HG03571 (cell line): ENCODE data around the gene PSMD14.
"Not testable (repeated sequence)": the region's sequence is repeated elsewhere in the genome, so short reads cannot be mapped to it uniquely, and the experiment has no call there.

Experiments used
- ATAC-seq: cut with Tn5 transposase; IDR thresholded peaks from one replicate; pipeline ENCODE4 v1.9.1; 2021; ENCODE audit not compliant: unreplicated experiment

Gene PSMD14

DNA sequence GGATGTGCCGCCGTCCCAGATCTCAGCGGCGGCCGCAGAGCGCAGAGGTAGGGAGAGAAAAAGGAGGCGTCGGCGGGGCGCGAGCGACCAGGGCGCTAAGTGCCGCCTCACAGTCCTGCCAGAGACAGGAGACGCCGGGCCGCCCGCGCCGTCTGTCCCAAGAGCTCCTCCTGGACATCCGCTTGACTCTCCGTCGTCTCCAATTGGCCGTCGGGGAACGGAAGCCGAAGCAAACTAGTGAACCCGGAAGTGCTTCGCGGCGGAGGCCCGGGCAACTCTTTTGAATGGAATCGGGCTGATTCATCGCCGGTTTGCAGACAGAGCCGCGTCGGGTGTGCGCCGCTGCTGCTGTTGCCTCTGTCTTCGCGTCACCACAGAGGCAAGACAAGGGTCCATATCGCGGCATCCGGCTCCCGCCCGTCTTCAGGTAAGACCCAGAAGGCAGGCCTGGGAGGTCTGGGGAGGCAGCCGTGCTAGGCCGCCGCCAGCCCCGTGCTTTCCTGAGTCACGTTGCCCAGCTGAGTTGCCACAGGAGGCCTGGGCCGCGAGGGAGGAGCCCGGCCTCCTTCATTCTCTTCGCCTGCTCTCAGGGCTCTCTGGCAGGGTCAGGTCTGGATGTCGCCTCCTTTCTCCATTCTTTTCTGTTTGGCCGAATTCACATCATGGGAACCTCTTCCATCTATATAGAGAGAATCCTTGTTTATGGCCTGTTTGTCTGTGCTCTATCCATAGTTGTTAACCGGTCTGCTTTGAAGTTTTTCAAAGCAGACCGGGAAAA lies at the start of gene PSMD14:
PSMD14 (plus strand) TSS at position 248 of the 778 bp plus-strand sequence. CDS start 10,401 bp downstream, outside the sequence.
- peak; percentile 98 for ATAC-seq

GRCh38 chr2:161265874-161266273 lies 42.4 kb upstream of the PSMD14 start:
- no peak for ATAC-seq

GRCh38 chr2:161269111-161269510 lies 39.1 kb upstream of the PSMD14 start:
- ATAC-seq = no peak

DNA sequence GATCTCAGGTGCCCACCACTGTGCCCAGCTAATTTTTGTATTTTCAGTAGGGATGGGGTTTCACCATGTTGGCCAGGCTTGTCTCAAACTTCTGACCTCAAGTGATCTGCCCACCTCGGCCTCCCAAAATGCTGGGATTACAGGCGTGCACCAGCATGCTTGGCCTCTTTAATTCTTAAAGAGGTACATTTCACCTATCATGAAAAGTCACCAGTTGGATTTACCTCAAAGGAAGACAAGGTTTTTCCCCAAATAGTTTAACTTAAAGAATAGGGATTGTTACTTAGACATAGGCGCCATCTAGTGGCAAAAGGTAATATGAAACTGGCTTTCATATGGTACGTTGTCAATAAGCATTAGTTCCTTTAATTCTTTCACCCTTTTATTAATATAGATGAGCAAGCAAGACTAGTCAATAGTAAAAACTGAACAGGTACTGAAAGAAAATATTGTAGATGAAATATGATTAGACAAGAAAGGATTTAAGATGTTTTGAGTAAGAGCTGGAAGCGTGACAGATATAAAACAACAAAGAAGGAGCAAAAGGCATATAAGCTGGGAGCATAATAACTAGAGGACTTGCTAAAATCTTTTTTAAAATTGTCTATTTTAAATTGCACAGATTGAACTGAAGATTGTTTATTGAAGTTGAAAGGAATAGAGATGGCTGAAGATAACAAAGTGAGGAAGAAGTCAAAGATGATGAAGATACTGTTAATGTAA lies 35.0 kb upstream of the PSMD14 start:
- ATAC-seq = no peak

DNA sequence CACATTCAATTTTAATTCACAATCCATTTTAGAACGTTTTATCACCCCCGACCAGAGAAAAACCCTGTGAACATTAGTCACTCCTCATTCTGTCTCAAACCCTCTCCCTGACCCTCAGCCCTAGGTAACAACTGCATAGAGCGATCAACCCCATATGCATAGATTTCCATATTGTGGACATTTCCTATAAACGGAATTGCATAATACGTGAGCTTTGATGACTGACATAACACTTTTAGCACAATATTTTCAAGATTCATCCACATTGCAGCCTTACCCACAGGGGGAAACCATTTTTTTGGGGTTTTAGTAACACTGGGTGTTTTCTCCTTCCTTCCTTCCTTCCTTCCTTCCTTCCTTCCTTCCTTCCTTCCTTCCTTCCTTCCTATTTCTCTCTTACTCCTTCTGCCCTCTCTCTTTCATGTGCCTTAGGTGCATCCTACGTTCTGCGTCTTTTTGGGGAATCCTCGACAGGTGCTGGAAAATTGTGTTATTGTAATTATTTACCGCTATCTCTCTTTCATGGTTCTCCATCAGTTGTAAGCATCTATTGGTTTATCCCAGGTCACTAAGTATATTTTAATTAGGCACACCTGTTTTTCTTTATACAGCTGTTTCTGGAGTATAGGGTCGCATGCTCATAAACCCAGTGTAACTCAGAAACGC lies 29.5 kb upstream of the PSMD14 start:
- not testable (repeated sequence) for ATAC-seq

- ATAC-seq = not testable (repeated sequence)
Measured at GRCh38 chr2:161279230-161279815, 28.9 kb upstream of the PSMD14 start.

GRCh38 chr2:161280906-161281323 lies 27.3 kb upstream of the PSMD14 start:
- not testable (repeated sequence) for ATAC-seq

GRCh38 chr2:161281615-161282310 lies 26.5 kb upstream of the PSMD14 start:
- not testable (repeated sequence) for ATAC-seq

DNA sequence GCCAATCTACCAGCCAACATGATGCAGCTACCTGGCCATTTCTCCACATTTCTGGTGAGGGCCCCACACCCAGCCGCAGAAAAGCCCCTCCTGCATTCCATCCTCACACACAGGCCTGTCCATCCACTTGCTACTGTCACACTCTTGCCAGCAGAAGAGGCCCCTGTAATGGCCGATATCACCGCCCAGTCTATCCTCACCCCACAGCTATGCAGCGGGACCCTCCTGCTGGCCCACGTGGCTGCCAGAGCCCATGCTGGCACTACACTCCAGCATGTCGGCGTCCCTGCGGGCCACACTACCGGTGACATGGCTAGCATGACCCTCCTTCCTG lies 25.9 kb upstream of the PSMD14 start:
- ATAC-seq = not testable (repeated sequence)

- no peak for ATAC-seq
Measured at GRCh38 chr2:161283926-161284325, 24.3 kb upstream of the PSMD14 start.

- no peak for ATAC-seq
Measured at GRCh38 chr2:161303535-161304050, 4.6 kb upstream of the PSMD14 start.

DNA sequence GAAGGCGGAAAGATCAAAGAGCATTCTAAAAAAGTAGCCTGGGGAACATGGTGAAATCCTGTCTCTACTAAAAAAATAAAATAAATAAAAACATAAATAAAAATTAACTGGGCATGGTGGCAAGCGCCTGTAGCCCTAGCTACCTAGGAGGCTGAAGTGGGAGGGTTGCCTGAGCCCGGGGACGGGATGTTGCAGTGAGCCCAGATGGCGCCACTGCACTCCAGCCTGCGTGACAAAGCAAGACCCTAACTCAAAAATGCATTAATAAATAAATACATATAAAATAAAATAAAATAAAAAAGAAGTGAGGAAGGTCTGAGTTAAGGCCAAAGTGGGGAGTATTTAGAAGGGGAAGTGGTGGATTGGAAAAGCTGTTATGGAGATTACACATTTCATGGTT lies 1.3 kb upstream of the PSMD14 start:
- no peak for ATAC-seq

- ATAC-seq = no peak
Measured at GRCh38 chr2:161307676-161308075, 549 bp upstream of the PSMD14 start.

- ATAC-seq = no peak
Measured at GRCh38 chr2:161312996-161313395, 4.8 kb downstream of the PSMD14 start.

- ATAC-seq = no peak
Measured at GRCh38 chr2:161315380-161315779, 7.2 kb downstream of the PSMD14 start.

DNA sequence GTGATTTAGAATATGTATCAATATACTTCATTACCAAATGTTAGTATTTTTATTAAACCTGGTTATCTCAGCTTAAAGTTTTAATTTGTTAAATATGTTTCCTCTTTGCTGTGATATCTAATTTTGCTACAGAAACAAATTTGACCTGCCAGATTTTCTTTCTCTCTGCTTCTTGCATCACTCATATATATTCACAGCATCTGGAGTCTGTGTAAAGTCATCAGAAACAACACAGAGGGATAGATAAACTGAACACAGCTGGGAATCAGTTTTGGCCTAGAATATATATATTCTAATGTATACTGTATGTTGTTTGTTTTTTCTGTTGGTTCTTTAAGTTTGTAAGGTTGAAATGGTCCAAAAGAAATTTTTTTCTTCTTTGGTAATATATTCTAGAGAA lies 8.5 kb downstream of the PSMD14 start:
- ATAC-seq = no peak

DNA sequence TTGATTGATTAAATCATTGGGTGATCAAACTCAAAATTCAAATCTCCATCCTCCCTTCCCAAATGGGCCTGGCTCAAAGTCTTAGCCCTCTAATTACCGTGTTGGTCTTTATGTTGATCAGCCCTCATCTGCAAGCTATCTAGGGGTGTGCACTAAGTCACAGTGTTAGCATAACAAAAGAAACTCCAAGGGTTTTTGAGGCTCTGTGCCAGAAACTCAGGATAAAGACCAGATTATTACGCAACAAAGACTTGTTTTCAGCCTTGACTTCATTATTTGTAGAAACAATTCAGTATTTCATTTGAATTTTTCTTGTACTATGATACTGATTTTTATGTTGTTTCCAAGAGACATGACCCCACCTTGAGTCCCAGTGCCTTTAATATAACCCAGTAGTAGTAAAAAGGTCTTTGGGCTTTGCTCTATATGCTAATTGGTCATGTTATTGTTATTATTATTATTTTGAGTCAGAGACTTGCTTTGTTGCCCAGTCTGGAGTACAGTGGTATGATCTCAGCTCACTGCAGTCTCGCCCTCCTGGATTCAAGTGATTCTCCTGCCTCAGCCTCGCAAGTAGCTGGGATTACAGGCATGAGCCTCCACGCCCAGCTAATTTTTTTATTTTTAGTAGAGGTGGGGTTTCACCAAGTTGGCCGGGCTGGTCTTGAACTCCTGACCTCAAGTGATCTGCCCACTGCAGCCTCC lies 13.9 kb downstream of the PSMD14 start:
- ATAC-seq = no peak

DNA sequence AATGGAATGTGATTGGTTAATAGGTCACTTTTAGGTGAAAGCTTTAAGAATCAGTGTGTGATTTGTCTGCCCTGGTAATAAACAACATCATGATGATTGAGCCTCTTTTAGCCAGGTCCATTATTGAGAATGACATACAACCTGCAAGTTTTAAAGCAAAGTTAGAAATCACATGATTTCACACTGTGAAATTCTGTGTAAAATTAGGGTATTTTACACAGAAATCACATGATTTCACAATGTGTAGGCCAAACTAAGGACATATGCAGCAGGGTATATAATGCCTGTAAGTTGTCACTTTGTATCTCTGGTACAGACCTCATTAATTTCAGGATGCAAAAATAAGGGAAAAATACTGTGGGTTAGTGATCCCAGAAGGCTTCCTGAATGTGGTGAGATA lies 16.7 kb downstream of the PSMD14 start:
- ATAC-seq = no peak

DNA sequence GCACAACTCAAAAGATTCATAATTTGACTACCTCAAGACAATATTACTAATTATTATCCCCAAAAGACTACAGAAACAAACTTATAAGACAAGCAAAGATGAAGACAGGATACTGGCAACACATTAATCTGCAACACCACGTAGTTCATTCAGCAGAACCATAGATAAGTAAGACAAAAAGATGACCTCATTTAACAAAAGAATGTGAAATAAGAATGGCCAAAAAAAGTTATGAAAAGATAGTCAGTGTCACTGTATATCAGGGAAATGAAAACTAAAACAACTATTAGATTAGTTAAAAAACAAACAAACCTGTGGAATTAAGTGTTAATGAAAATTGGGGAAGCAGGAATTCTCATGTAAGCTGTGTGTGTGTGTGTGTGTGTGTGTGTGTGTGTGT lies 19.4 kb downstream of the PSMD14 start:
- no peak for ATAC-seq

DNA sequence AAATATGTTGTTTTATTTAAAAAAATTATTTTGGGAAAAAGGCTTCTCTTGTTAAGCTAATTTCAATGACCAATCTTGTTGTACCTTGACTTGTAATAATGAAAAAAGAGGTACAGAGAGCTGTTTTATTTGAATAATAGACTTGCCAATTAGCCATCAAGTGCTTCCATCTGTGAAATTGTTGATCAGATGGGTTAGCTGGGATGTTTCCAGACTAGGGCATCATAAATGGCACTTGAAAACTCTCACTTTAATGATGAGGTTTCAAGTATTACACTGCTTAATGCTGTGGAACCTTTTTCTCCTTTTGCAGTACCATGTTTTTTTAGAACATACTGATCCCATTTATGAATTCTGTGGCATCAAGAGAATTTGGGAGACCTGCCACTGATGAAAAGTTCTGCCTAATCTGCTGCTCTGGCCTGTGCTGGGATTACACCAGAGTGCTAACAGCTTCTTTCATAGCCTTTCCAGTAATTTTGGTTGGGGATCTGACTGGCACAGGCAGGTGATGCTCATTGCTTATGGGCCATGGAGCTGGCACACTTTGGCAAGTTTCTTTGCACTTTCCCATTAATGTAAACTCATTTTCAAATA lies 24.2 kb downstream of the PSMD14 start:
- no peak for ATAC-seq
